GM19455 (cell line): Measurements from ENCODE around the gene SPATA31D1.

Experiments
- ATAC-seq: cut with Tn5 transposase; IDR thresholded peaks from one replicate; pipeline ENCODE4 v1.9.1; 2021; ENCODE audit not compliant: unreplicated experiment

The SPATA31D1 gene

GRCh38 chr9:82021198-82021597, 32.6 kb downstream of the SPATA31D1 start:
- ATAC-seq, result no peak

DNA sequence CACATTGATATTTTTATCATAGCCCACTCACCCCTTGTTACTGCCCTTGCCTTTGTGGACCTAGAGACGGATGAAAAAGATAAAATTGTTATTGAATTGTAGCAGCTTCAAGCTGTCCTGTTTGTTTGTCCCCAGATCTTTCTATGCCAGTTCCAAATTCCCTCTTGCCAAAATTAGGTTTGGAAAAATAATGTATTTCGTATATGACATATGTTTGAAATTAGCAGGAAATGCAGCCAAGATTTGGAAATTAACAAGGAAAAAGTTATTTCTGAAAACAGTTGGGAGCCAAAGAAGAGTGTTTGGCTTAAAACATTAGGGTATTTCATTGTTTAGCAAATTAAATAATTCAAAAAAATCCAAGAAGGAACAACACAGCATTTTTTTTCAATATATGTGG, 33.5 kb downstream of the SPATA31D1 start:
- no peak for ATAC-seq

DNA sequence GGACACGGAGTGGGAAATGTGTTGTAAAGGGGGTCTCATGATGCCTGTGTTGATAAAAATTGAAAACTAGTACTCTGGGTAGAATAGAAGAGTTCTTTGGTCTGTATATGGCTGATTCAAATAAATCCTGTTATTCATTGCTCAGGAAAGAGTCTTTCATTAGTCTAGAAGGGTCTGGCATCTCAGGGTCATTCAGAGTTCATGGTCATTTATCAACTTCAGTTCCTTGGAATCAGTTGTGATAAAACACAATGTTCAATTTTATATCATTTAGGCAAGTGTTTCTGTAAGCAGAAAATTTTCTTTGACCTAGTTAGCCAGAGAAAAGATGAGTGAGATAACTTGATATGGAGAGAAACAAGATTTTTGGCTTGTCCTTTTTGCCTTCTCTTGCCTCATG, 36.3 kb downstream of the SPATA31D1 start:
- no peak for ATAC-seq

DNA sequence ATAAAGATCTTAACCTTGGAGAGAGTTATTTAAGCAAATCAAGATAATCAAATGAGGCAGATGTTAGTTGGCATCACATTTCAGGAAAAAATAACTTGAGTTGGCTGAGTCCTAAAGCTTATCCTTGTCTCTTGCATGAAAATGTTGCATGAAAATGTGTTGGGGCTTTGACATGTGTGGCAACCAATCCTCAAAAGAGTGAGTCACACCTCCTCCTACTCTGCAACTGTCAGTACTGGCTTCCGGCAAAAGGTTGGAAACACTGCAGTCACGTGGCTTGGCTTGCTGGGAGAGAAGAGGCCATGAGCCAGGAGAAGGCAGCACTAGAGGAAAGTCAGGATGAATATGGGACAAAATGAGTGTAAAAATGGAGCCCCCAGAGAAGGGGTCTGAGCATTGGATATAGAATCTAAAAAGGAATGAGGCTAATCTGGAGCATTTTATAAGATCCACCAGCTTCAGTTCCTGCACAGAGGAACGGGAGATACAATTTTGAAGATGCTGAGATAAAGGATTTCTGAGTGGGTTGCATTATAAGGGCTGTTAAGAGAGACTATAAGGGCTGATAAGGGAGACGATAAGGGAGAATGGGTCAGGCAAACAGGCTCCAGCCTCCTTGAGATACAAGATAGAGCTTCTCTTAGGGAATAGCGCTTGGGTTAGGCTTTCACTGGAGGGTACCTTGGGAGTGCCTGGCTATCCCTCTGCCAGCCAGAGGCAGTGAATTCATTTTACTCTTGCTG, 43.1 kb downstream of the SPATA31D1 start:
- no peak for ATAC-seq

DNA sequence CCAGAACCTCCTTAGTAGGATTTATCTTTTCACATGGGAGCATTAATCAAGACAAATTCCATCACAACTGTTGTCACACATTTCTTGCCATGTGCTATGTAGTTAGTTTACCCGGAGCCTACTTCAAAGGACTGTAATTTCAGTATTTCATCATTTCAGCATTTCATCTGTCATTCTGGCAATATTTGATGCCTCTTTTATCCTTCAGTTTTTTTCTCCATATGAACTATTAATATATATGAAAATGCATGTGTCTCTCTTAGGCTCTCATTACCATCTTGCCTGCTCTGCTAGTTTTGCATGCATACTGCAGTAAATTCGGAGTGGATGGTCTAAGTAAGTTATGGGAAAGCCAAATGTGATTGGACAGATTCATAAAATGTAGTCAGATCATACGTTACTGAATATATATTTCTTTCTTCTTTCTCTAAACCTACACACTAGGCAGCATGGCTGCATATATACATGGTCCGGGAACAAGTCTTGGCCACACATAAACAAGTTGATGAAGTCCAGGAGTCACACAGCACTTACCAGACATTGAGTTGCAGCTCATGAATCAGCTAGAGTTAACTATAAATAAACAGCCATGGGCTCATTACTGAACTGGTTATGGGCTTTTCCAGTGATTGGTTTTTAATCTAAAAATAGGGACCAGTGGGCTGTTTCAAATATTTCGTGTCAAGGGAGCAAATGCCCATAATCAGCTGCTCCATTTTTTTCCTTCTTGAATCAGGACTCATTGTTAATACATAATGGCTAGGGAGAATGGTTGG, 46.6 kb downstream of the SPATA31D1 start:
- no peak for ATAC-seq

GRCh38 chr9:82036086-82036485, 47.5 kb downstream of the SPATA31D1 start:
- no peak for ATAC-seq

GRCh38 chr9:82037126-82037525, 48.6 kb downstream of the SPATA31D1 start:
- no peak for ATAC-seq

DNA sequence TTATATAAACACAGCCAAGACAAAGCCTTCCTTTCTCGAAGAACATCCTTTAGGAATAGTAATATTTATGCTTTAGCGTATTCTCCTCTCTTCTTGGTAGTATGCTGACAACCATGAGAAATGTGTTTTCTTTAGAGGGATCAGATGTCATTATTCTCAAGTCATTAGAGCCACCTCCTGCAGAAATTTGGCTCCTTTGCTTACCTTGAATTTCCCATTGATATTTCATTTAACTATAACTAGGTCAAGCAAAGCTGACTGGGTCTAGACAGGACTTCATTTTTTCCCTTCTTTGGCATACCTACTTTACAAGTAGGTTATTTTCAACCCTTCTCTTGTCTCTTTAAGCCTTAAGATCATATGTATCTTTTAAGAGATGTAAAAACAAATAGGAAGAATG, 50.3 kb downstream of the SPATA31D1 start:
- ATAC-seq, result no peak
